HepG2 (cell line): ENCODE data around the gene AHCYL2. TPM values are rescaled to one million over a fixed set of nuclear protein-coding genes. Genes with fewer than 3 reads are reported as not detected.
A peak's percentile ranks its signal among the peaks of the same experiment; 100 is the strongest.

Experiments
- ELF3 ChIP-seq: IDR thresholded peaks from 2 replicates; pipeline ENCODE4 v1.6.1; 2016; ENCODE audit warnings: missing genetic modification reagents, missing compliant biosample characterization
- HOXA3 ChIP-seq: sonication (generic); formaldehyde crosslinking; IDR thresholded peaks from 2 replicates; pipeline ENCODE4 v1.5.0; 2020; ENCODE audit warnings: missing genetic modification reagents
- KLF13 ChIP-seq: sonication (generic); formaldehyde crosslinking; IDR thresholded peaks from 2 replicates; pipeline ENCODE4 v1.4.0; 2020; ENCODE audit warnings: mild to moderate bottlenecking, missing genetic modification reagents
- MATR3 ChIP-seq: sonication (generic); formaldehyde crosslinking; IDR thresholded peaks from 2 replicates; pipeline ENCODE4 v1.4.0; 2020; ENCODE audit warnings: missing genetic modification reagents
- MTA3 ChIP-seq: sonication (generic); formaldehyde crosslinking; IDR thresholded peaks from 2 replicates; pipeline ENCODE4 v1.4.0; 2020; ENCODE audit warnings: missing genetic modification reagents
- PRPF4 ChIP-seq: fragments of 200-400 bp; formaldehyde crosslinking; IDR thresholded peaks from 2 replicates; pipeline ENCODE4 v1.6.1; 2016; ENCODE audit warnings: low read length, low read depth; ENCODE audit not compliant: poor library complexity, severe bottlenecking
- RARG ChIP-seq: sonication (generic); formaldehyde crosslinking; IDR thresholded peaks from 2 replicates; pipeline ENCODE4 v1.4.0; 2020; ENCODE audit warnings: low read depth, mild to moderate bottlenecking, missing genetic modification reagents
- RBAK ChIP-seq: sonication (generic); formaldehyde crosslinking; IDR thresholded peaks from 2 replicates; pipeline ENCODE4 v1.5.1; 2020; ENCODE audit warnings: mild to moderate bottlenecking, missing genetic modification reagents
- SRSF9 ChIP-seq: fragments of 200-400 bp; formaldehyde crosslinking; IDR thresholded peaks from 2 replicates; pipeline ENCODE4 v1.6.1; 2018; ENCODE audit warnings: borderline replicate concordance, mild to moderate bottlenecking, low read depth, low read length; ENCODE audit not compliant: insufficient read depth, poor library complexity, severe bottlenecking
- ZC3H13 ChIP-seq: sonication (generic); formaldehyde crosslinking; IDR thresholded peaks from 2 replicates; pipeline ENCODE4 v1.8.1; 2023; ENCODE audit warnings: mild to moderate bottlenecking, missing genetic modification reagents, moderate library complexity
- ZMYM4 ChIP-seq: sonication (generic); formaldehyde crosslinking; IDR thresholded peaks from 2 replicates; pipeline ENCODE4 v1.8.1; 2023; ENCODE audit warnings: mild to moderate bottlenecking, missing genetic modification reagents
- ZNF263 ChIP-seq: sonication (generic); formaldehyde crosslinking; IDR thresholded peaks from 2 replicates; pipeline ENCODE4 v1.4.0; 2020; ENCODE audit warnings: missing genetic modification reagents
- polyA plus RNA-seq, 8 experiments: library from polyadenylated mRNA; depleted of rRNA in 3 of 8; stranded (reverse) in 7 of 8; unstranded in 1 of 8; fragments of >200 nt; fragmentation: Illumina TruSeq in 4 of 8; extraction: Trizol in 4 of 8; gene quantifications; 2 replicates each; pipeline versions ENCODE4 v1.2.1 to v1.2.3, GENCODE V29; 2011 to 2016; ENCODE audit warnings: low read depth in 4 of 8, missing spikeins in 1 of 8, mixed read lengths in 1 of 8; ENCODE audit not compliant: insufficient read depth in 1 of 8
- total RNA-seq, 5 experiments: library from RNA; depleted of rRNA; stranded (reverse); fragments of >200 nt; fragmentation: Illumina TruSeq; extraction: Trizol; gene quantifications; 2 replicates each; pipeline ENCODE4 v1.2.3, GENCODE V29; 2016; ENCODE audit warnings: low read depth in 1 of 5
- TF ChIP-seq, protein P1 (sequence below): sonication (generic); formaldehyde crosslinking; IDR thresholded peaks from 2 replicates; pipeline ENCODE4 v1.4.0; 2020; ENCODE audit warnings: missing genetic modification reagents
- TF ChIP-seq, protein P2 (sequence below): sonication (generic); formaldehyde crosslinking; IDR thresholded peaks from 2 replicates; pipeline ENCODE4 v1.5.0; 2020; ENCODE audit warnings: missing genetic modification reagents
- TF ChIP-seq, protein P3 (sequence below): IDR thresholded peaks from 2 replicates; pipeline ENCODE4 v1.6.1; 2016
- TF ChIP-seq, protein P4 (sequence below): sonication (generic); formaldehyde crosslinking; IDR thresholded peaks from 2 replicates; pipeline ENCODE4 v1.4.0; 2020; ENCODE audit warnings: missing genetic modification reagents, borderline replicate concordance
- TF ChIP-seq, protein P5 (sequence below): sonication (generic); formaldehyde crosslinking; IDR thresholded peaks from 2 replicates; pipeline ENCODE4 v1.8.1; 2023; ENCODE audit warnings: mild to moderate bottlenecking, missing genetic modification reagents
- TF ChIP-seq, protein P6 (sequence below): sonication (generic); formaldehyde crosslinking; IDR thresholded peaks from 2 replicates; pipeline ENCODE4 v1.8.0; 2022; ENCODE audit warnings: mild to moderate bottlenecking, missing genetic modification reagents, moderate library complexity

The AHCYL2 gene
- total and polyA plus RNA-seq, 2 of the 13 experiments (the other 11 are each of a cell fraction or from before 2014, with no cell fraction given): 9.5 to 14.7 TPM

DNA sequence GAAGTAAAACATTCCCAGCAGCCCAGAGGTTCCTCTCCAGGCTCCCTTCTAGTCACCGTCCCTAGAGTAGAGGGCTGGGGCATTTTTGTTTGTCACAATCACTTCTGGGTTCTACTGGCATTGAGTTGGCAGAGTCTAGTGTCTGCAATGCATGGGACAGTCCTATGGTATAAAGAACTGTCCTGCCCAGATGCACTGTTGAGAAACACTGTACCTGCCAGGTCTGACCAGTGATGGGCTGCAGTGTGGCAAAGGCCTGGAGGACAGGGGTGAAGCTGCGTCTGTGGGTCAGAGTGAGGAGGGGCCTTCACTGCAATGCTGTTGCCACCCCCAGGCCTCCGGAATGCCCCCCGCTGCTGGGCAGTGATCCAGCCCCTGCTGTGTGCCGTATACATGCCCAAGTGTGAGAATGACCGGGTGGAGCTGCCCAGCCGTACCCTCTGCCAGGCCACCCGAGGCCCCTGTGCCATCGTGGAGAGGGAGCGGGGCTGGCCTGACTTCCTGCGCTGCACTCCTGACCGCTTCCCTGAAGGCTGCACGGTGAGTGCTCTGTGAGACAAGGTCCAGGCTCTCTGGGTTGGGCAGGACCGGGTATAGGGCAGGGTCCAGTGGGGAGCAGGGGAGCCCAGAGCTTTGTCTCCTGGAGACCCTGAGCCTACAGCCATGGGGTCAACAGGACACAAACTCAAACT, 21.6 kb upstream of the AHCYL2 start (continued):
- TF ChIP-seq, protein P1, sequence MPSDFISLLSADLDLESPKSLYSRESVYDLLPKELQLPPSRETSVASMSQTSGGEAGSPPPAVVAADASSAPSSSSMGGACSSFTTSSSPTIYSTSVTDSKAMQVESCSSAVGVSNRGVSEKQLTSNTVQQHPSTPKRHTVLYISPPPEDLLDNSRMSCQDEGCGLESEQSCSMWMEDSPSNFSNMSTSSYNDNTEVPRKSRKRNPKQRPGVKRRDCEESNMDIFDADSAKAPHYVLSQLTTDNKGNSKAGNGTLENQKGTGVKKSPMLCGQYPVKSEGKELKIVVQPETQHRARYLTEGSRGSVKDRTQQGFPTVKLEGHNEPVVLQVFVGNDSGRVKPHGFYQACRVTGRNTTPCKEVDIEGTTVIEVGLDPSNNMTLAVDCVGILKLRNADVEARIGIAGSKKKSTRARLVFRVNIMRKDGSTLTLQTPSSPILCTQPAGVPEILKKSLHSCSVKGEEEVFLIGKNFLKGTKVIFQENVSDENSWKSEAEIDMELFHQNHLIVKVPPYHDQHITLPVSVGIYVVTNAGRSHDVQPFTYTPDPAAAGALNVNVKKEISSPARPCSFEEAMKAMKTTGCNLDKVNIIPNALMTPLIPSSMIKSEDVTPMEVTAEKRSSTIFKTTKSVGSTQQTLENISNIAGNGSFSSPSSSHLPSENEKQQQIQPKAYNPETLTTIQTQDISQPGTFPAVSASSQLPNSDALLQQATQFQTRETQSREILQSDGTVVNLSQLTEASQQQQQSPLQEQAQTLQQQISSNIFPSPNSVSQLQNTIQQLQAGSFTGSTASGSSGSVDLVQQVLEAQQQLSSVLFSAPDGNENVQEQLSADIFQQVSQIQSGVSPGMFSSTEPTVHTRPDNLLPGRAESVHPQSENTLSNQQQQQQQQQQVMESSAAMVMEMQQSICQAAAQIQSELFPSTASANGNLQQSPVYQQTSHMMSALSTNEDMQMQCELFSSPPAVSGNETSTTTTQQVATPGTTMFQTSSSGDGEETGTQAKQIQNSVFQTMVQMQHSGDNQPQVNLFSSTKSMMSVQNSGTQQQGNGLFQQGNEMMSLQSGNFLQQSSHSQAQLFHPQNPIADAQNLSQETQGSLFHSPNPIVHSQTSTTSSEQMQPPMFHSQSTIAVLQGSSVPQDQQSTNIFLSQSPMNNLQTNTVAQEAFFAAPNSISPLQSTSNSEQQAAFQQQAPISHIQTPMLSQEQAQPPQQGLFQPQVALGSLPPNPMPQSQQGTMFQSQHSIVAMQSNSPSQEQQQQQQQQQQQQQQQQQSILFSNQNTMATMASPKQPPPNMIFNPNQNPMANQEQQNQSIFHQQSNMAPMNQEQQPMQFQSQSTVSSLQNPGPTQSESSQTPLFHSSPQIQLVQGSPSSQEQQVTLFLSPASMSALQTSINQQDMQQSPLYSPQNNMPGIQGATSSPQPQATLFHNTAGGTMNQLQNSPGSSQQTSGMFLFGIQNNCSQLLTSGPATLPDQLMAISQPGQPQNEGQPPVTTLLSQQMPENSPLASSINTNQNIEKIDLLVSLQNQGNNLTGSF (CRISPR knock-in tag): no peak
- TF ChIP-seq ZMYM4: 0 out of 2 replicates have a peak, but pooled peaks have one; percentile 30
- TF ChIP-seq MATR3 (CRISPR knock-in tag): no peak
- TF ChIP-seq, protein P2, sequence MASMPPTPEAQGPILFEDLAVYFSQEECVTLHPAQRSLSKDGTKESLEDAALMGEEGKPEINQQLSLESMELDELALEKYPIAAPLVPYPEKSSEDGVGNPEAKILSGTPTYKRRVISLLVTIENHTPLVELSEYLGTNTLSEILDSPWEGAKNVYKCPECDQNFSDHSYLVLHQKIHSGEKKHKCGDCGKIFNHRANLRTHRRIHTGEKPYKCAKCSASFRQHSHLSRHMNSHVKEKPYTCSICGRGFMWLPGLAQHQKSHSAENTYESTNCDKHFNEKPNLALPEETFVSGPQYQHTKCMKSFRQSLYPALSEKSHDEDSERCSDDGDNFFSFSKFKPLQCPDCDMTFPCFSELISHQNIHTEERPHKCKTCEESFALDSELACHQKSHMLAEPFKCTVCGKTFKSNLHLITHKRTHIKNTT (CRISPR knock-in tag): no peak
- no peak for TF ChIP-seq KLF13 (CRISPR knock-in tag)
- no peak for TF ChIP-seq RARG (CRISPR knock-in tag)
- TF ChIP-seq, protein P3, sequence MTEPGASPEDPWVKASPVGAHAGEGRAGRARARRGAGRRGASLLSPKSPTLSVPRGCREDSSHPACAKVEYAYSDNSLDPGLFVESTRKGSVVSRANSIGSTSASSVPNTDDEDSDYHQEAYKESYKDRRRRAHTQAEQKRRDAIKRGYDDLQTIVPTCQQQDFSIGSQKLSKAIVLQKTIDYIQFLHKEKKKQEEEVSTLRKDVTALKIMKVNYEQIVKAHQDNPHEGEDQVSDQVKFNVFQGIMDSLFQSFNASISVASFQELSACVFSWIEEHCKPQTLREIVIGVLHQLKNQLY (CRISPR knock-in tag): no peak
- TF ChIP-seq, protein P4, sequence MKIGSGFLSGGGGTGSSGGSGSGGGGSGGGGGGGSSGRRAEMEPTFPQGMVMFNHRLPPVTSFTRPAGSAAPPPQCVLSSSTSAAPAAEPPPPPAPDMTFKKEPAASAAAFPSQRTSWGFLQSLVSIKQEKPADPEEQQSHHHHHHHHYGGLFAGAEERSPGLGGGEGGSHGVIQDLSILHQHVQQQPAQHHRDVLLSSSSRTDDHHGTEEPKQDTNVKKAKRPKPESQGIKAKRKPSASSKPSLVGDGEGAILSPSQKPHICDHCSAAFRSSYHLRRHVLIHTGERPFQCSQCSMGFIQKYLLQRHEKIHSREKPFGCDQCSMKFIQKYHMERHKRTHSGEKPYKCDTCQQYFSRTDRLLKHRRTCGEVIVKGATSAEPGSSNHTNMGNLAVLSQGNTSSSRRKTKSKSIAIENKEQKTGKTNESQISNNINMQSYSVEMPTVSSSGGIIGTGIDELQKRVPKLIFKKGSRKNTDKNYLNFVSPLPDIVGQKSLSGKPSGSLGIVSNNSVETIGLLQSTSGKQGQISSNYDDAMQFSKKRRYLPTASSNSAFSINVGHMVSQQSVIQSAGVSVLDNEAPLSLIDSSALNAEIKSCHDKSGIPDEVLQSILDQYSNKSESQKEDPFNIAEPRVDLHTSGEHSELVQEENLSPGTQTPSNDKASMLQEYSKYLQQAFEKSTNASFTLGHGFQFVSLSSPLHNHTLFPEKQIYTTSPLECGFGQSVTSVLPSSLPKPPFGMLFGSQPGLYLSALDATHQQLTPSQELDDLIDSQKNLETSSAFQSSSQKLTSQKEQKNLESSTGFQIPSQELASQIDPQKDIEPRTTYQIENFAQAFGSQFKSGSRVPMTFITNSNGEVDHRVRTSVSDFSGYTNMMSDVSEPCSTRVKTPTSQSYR (CRISPR knock-in tag): no peak
- TF ChIP-seq, protein P5, sequence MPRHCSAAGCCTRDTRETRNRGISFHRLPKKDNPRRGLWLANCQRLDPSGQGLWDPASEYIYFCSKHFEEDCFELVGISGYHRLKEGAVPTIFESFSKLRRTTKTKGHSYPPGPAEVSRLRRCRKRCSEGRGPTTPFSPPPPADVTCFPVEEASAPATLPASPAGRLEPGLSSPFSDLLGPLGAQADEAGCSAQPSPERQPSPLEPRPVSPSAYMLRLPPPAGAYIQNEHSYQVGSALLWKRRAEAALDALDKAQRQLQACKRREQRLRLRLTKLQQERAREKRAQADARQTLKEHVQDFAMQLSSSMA (CRISPR knock-in tag): no peak
- no peak for TF ChIP-seq ZC3H13 (CRISPR knock-in tag)
- no peak for TF ChIP-seq ELF3
- no peak for TF ChIP-seq MTA3 (CRISPR knock-in tag)
- TF ChIP-seq PRPF4: no peak
- no peak for TF ChIP-seq SRSF9
- TF ChIP-seq, protein P6, sequence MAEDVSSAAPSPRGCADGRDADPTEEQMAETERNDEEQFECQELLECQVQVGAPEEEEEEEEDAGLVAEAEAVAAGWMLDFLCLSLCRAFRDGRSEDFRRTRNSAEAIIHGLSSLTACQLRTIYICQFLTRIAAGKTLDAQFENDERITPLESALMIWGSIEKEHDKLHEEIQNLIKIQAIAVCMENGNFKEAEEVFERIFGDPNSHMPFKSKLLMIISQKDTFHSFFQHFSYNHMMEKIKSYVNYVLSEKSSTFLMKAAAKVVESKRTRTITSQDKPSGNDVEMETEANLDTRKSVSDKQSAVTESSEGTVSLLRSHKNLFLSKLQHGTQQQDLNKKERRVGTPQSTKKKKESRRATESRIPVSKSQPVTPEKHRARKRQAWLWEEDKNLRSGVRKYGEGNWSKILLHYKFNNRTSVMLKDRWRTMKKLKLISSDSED (CRISPR knock-in tag): no peak
- peak; percentile 24; the same call in 1 of the 2 replicates for TF ChIP-seq ZNF263 (CRISPR knock-in tag)
- no peak for TF ChIP-seq RBAK (CRISPR knock-in tag)
- peak; percentile 71 for TF ChIP-seq HOXA3 (CRISPR knock-in tag)
